HG02943 (cell line): ENCODE data around the gene L1TD1.
"Not testable (repeated sequence)": the region's sequence is repeated elsewhere in the genome, so short reads cannot be mapped to it uniquely, and the experiment has no call there.

Experiments
- ATAC-seq: cut with Tn5 transposase; IDR thresholded peaks from one replicate; pipeline ENCODE4 v1.9.1; 2021; ENCODE audit warnings: mild to moderate bottlenecking, low read depth, moderate library complexity; ENCODE audit not compliant: unreplicated experiment

L1TD1 gene

GRCh38 chr1:62196086-62196690, 1.5 kb downstream of the L1TD1 start:
- ATAC-seq = no peak

GRCh38 chr1:62198069-62198780, 3.6 kb downstream of the L1TD1 start:
- no peak for ATAC-seq

DNA sequence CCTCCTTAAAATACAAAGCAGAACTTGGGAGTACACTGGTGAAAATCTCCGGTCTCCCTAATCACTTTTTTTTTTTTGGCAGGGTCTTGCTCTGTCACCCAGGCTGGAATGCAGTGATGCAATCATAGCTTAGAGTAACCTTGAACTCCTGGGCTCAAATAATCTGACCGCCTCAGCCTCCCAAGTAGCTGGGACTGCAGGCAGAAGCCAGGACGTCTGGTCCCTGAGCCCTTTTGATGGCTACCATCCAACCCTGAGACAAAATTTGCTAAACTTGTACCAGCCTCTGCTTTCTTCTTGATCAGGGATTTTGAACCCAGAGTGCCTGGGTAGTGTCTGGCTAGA, 4.1 kb downstream of the L1TD1 start:
- no peak for ATAC-seq

DNA sequence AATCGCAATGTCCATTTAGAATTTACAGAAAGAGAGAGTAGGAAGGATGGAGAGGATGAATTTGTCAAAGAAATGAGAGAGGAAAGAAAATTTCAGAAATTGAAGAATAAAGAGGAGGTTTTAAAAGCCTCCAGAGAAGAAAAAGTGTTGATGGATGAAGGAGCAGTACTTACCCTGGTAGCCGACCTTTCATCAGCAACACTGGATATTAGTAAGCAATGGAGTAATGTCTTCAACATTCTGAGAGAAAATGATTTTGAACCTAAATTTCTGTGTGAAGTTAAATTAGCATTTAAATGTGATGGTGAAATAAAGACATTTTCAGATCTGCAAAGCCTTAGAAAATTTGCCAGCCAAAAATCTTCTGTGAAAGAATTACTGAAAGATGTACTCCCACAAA, 12.5 kb downstream of the L1TD1 start:
- ATAC-seq = no peak

GRCh38 chr1:62208087-62208486, 13.4 kb downstream of the L1TD1 start:
- ATAC-seq = no peak

DNA sequence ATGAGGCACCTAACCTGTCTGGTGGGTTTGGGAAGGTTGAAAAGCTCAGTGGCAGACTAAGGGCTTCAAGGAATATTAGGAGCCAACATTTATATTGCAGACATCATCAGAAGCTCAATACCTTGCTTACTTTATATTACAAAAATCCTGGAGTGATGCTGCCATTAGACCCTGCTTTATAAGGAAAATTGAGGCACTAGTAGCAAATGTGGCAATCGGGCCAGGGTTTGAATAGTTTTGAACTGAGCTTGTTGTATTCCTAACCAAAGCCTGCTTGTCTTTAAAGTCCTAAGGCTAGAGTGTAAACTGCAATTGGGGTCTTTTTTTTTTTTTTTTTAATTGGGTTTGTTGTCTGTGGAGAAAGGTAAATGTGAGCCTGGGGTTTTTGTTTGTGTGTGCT, 14.3 kb downstream of the L1TD1 start:
- no peak for ATAC-seq

GRCh38 chr1:62209931-62210595, 15.4 kb downstream of the L1TD1 start:
- ATAC-seq = no peak

DNA sequence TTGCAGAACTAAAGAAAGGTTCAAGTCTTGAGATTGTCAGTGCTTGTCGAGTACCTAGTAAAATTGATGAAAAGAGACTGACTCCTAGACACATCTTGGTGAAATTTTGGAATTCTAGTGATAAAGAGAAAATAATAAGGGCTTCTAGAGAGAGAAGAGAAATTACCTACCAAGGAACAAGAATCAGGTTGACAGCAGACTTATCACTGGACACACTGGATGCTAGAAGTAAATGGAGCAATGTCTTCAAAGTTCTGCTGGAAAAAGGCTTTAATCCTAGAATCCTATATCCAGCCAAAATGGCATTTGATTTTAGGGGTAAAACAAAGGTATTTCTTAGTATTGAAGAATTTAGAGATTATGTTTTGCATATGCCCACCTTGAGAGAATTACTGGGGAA, 16.3 kb downstream of the L1TD1 start:
- no peak for ATAC-seq

GRCh38 chr1:62212411-62212810, 17.8 kb downstream of the L1TD1 start:
- no peak for ATAC-seq

DNA sequence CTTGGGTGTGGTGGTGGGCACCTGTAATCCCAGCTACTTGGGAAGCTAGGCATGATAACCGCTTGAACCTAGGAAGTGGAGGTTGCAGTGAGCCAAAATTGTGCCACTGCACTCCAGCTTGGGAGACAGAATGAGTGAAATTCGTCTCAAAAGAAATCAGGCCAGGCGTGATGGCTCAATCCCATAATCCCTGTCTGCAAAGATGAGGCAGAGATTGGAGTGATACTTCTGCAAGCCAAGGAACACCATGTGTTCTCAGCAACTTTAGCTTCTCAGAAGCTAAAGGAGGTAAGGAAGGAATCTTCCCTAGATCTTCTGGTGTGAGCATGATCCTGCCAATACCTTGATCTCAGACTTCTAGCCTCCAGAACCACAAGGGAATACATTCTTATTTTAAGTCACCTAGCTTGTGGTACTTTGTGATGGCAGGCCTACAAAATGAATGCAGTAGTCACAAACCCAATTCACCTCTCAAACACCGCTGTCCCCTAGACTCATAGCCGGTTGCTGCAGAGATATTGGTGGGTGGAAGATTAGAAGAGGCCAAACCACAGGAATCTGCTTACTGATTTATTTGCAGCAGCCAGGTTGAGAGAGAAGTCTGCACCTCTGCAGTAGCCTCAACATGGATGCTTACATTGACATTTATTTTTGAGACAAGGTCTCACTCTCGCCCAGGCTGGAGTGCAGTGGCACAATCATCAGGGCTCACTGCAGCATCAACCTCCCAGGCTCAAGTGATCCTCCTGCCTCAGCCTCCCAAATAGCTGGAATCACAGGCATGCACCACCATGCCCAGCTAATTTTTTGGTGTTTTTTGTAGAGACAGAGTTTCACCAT, 18.6 kb downstream of the L1TD1 start:
- ATAC-seq = no peak

DNA sequence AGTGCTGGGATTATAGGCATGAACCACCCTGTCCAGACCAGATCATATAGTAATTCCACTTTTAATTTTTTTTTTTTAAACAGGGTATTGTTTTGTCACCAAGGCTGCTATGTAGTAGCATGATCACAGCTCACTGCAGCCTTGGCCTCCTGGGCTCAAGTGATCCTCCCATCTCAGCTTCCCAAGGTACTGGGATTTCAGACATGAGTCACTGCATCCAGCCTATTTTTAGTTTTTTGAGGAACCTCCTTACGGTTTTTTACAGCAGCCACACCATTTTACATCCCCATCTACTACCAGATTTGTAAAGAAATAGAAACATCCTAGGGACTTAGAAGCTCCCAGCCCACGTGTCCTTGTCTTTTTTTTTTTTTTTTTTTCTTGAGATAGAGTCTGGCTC, 24.0 kb downstream of the L1TD1 start:
- no peak for ATAC-seq

DNA sequence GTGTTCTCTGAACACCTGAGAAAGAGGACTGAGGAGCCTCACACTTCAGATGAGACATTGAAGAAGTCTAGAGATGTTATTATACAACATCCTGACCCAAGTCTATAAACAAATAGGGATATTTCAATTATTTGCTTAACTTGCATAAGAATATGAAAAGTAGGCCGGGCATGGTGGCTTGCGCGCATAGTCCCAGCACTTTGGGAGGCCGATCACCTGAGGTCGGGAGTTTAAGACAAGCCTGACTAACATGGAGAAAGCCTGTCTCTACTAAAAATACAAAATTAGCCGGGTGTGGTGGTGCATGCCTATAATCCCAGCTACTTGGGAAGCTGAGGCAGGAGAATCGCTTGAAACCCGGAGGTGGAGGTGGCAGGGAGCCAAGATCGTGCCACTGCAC, 25.8 kb downstream of the L1TD1 start:
- not testable (repeated sequence) for ATAC-seq

DNA sequence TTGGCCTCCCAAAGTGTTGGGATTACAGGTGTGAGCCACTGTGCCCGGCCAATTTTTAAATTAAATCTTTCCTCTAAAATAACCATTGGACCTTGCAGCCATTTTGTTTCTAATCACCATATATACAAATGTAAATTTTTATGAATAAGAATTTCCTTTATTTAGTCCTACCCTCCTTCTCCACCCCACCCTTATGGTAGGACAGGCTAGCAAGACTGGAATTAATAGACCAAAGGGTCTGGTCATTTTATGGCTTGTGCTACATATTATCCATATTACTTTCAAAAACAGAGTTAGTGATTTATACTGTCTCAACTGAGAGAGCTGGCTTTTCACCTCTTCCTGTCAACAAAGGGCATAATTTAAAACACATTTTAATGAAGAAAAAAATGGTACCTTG, 26.5 kb downstream of the L1TD1 start:
- ATAC-seq = no peak

DNA sequence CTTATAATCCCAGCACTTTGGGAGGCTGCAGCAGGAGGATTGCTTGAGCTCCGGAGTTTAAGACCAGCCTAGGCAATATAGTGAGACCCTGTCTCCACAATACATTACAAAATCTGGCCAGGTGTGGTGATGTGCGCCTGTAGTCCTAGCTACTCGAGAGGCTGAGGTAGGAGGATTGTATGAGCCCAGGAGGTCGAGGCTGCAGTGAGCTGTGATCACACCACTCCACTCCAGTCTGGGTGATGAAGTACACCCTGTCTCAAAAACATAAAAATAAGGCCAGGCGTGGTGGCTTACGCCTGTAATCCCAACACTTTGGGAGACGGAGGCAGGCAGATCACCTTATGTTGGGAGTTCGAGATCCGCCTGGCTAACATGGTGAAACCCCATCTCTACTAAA, 27.7 kb downstream of the L1TD1 start:
- ATAC-seq = no peak

DNA sequence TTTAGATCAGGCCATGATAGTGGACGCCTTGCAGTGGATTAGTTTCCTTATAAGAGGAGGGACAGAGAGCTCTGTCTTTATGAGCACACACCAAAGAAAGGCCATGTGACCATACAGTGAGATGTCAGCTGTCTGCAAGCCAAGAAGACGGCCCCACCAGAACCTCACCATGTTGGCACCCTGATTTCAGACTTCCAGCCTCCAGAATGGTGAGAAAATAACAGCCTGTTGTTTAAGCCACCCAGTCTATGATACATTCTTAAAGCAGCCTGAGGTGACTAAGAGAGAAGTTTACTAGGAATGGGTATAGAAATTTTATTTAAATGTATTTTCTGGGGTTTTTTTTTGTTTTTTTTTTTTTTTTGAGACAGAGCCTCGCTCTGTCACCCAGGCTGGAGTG, 29.5 kb downstream of the L1TD1 start:
- no peak for ATAC-seq

DNA sequence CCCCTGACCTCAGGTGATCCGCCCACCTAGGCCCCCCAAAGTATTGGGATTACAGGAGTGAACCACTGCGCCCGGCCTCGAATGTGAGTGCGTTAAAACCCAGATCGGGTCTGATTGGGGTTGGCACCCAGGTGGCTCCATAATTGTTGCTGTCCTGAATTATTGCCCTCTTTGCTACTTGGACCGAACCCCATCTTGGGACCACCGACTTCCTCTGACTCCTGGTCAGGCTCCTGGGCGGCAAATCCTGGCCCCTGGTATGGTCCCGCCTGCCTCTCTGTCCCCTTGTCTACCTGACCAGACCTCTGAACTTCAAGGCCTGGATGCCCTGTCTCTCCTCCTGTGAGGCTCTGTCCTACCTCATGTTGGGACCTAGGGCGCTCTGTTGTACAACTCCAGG, 32.8 kb downstream of the L1TD1 start:
- ATAC-seq = no peak

- no peak for ATAC-seq
Observed at GRCh38 chr1:62228136-62228882, 33.7 kb downstream of the L1TD1 start.

GRCh38 chr1:62228883-62229187, 34.2 kb downstream of the L1TD1 start:
- no peak for ATAC-seq

DNA sequence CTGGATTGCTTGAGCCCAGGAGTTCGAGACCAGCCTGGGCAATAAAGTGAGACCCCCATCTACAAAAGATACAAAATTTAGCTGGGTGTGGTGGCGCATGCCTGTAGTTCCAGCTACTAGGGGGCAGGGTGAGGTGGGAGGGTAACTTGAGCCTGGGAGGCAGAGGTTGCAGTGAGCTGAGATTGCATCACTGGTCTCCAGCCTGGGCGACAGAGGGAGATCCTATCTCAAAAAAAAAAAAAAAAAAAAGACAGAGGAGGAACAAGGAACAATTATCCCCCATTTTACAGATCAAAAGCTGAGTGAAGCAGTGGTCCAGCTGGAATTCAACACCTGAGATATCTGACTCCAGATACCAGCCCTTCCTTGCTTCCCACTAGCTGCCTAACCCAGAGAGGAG, 34.8 kb downstream of the L1TD1 start:
- no peak for ATAC-seq

GRCh38 chr1:62229932-62230331, 35.3 kb downstream of the L1TD1 start:
- ATAC-seq = no peak

DNA sequence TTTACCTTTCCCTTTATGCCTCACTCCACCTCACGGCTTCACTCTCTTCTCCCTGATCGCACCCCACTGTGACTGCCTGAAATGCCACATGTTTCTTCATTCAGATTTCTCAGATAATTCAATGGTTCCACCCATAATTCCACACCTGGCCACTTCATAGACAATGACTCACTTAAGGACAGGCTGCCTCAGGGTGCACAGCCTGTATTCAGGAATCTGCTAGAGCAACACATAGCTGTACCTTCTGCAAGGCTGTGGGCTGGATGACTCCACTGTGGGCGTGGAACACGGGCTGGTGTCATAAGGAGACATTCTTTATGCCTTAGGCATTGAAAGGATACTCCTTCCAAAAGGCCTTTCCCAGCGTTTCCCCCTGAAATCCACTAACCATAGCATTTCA, 36.1 kb downstream of the L1TD1 start:
- ATAC-seq = no peak
